Kidney epithelial cell (primary cell): Measurements from ENCODE around the gene MOV10L1. TPM values are rescaled to one million over a fixed set of nuclear protein-coding genes. Genes with fewer than 3 reads are reported as not detected.

Experiments
- DNase-seq: peaks from one replicate; pipeline ENCODE4 v3.0.0-alpha.2; 2010; ENCODE audit warnings: low read depth
- H3K27me3 ChIP-seq: 2 replicates; pipeline ENCODE4 v1.6.0; 2011; ENCODE audit warnings: low read length; ENCODE audit not compliant: control insufficient read depth, insufficient read depth
- H3K36me3 ChIP-seq: 2 replicates; pipeline ENCODE4 v1.5.1; 2011; ENCODE audit warnings: low read length; ENCODE audit not compliant: control insufficient read depth, insufficient read depth
- H3K4me3 ChIP-seq: 2 replicates; pipeline ENCODE4 v1.5.1; 2011; ENCODE audit warnings: low read depth, mild to moderate bottlenecking, control low read depth, low read length
- CTCF ChIP-seq: IDR thresholded peaks from 2 replicates; pipeline ENCODE4 v1.5.1; 2011; ENCODE audit warnings: mild to moderate bottlenecking, moderate library complexity, low read length, control low read depth, inconsistent platforms; ENCODE audit not compliant: insufficient read depth, poor library complexity, severe bottlenecking
- total RNA-seq: library from RNA; depleted of rRNA; stranded (reverse); fragments of >200 nt; gene quantifications from 2 replicates; pipeline ENCODE4 v1.2.3, GENCODE V29; 2015

Gene MOV10L1
- total RNA-seq, 1 donor from 2014 or later, result 1.7 TPM

- no peak overlapping the region for H3K4me3 ChIP-seq
- peaks cover 13% of the 10 kb centered on the region for H3K27me3 ChIP-seq
- TF ChIP-seq CTCF, result no peak
Measured at GRCh38 chr22:50148166-50148500, 58.3 kb downstream of the MOV10L1 start.

GRCh38 chr22:50148991-50149721 is 59.4 kb downstream of the MOV10L1 start:
- peak; percentile 91 for TF ChIP-seq CTCF
- H3K4me3 ChIP-seq, result no peak overlapping the region
- H3K27me3 ChIP-seq, result peaks cover 8% of the 10 kb centered on the region
- peak; percentile 55 for DNase-seq
- no peaks in the 10 kb centered on the region for H3K36me3 ChIP-seq

More at GRCh38 chr22:50148166-50148500, 58.3 kb downstream of the MOV10L1 start:
- no peaks in the 10 kb centered on the region for H3K36me3 ChIP-seq
- no peak for DNase-seq

- no peak for DNase-seq
- TF ChIP-seq CTCF, result no peak
- Histone ChIP-seq H3K4me3 (no peak overlapping the region), H3K36me3 (no peaks in the 10 kb centered on the region), H3K27me3 (peaks cover 8% of the 10 kb centered on the region)
Measured at GRCh38 chr22:50150161-50151129, 60.6 kb downstream of the MOV10L1 start.

- H3K27me3 ChIP-seq, result no peaks in the 10 kb centered on the region
- DNase-seq, result no peak
- H3K36me3 ChIP-seq, result no peaks in the 10 kb centered on the region
- H3K4me3 ChIP-seq, result no peak overlapping the region
- TF ChIP-seq CTCF, result no peak
Measured at GRCh38 chr22:50151571-50152537, 62.0 kb downstream of the MOV10L1 start.

GRCh38 chr22:50153056-50153755 is 63.4 kb downstream of the MOV10L1 start:
- DNase-seq, result no peak
- Histone ChIP-seq H3K36me3 (no peaks in the 10 kb centered on the region), H3K27me3 (peaks cover 5% of the 10 kb centered on the region), H3K4me3 (no peak overlapping the region)
- TF ChIP-seq CTCF, result no peak
